Measurements from ENCODE around the gene SLC50A1.
A peak's percentile ranks its signal among the peaks of the same experiment; 100 is the strongest.

The SLC50A1 gene

GRCh38 chr1:155125946-155126555 lies 9.6 kb upstream of the SLC50A1 start:
- no peak overlapping the region for H3K4me3 ChIP-seq (ENCODE audit: low read length)
- TF ChIP-seq ZNF274 (IDR thresholded peaks at IDR 0.05; ENCODE audit: low read depth, low read length) = no peak

- no peak overlapping the region; the same call in 1 of the 2 replicates for H3K4me3 ChIP-seq (ENCODE audit: low read length)
- no peak for TF ChIP-seq ZNF274 (IDR thresholded peaks at IDR 0.05; ENCODE audit: low read depth, low read length)
These were observed 9.0 kb upstream of the SLC50A1 start for GRCh38 chr1:155126556-155127104.

- H3K4me3 ChIP-seq (ENCODE audit: low read length) = peak within 1 kb of the TSS; percentile 34; the same call in 1 of the 2 replicates
- no peak for TF ChIP-seq ZNF274 (IDR thresholded peaks at IDR 0.05; ENCODE audit: low read depth, low read length)
These were observed 8.3 kb upstream of the SLC50A1 start, which contains the start of gene EFNA1 for GRCh38 chr1:155127105-155127966. TSS of gene EFNA1 (plus strand) at chr1:155127876. CDS start at chr1:155127978, 102 bp downstream.

- TF ChIP-seq ZNF274 (IDR thresholded peaks at IDR 0.05; ENCODE audit: low read depth, low read length) = no peak
- H3K4me3 ChIP-seq (ENCODE audit: low read length) = peak overlapping the region; percentile 34; the same call in 1 of the 2 replicates
These were observed 7.5 kb upstream of the SLC50A1 start for GRCh38 chr1:155127967-155128754.

GRCh38 chr1:155128755-155129473 lies 6.7 kb upstream of the SLC50A1 start:
- TF ChIP-seq ZNF274 (IDR thresholded peaks at IDR 0.05; ENCODE audit: low read depth, low read length) = no peak
- H3K4me3 ChIP-seq (ENCODE audit: low read length) = no peak overlapping the region

- TF ChIP-seq ZNF274 (IDR thresholded peaks at IDR 0.05; ENCODE audit: low read depth, low read length) = no peak
- H3K4me3 ChIP-seq (ENCODE audit: low read length) = no peak overlapping the region
These were observed 5.2 kb upstream of the SLC50A1 start for GRCh38 chr1:155130272-155131006.

- no peak overlapping the region for H3K4me3 ChIP-seq (ENCODE audit: low read length)
- no peak for TF ChIP-seq ZNF274 (IDR thresholded peaks at IDR 0.05; ENCODE audit: low read depth, low read length)
These were observed 4.4 kb upstream of the SLC50A1 start for GRCh38 chr1:155131285-155131684.

- no peak for TF ChIP-seq ZNF274 (IDR thresholded peaks at IDR 0.05; ENCODE audit: low read depth, low read length)
- H3K4me3 ChIP-seq (ENCODE audit: low read length) = no peak overlapping the region
These were observed 3.8 kb upstream of the SLC50A1 start for GRCh38 chr1:155131856-155132255.

GRCh38 chr1:155133799-155134281 lies 1.8 kb upstream of the SLC50A1 start:
- TF ChIP-seq ZNF274 (IDR thresholded peaks at IDR 0.05; ENCODE audit: low read depth, low read length) = no peak
- no peak overlapping the region for H3K4me3 ChIP-seq (ENCODE audit: low read length)

- no peak overlapping the region for H3K4me3 ChIP-seq (ENCODE audit: low read length)
These were observed 1.3 kb upstream of the SLC50A1 start for GRCh38 chr1:155134322-155134721.

GRCh38 chr1:155134880-155135414 lies 705 bp upstream of the SLC50A1 start:
- H3K4me3 ChIP-seq (ENCODE audit: low read length) = peak overlapping the region; percentile 88
- TF ChIP-seq ZNF274 (IDR thresholded peaks at IDR 0.05; ENCODE audit: low read depth, low read length) = no peak

More at GRCh38 chr1:155134322-155134721, 1.3 kb upstream of the SLC50A1 start:
- TF ChIP-seq ZNF274 (IDR thresholded peaks at IDR 0.05; ENCODE audit: low read depth, low read length) = no peak

- no peak for TF ChIP-seq ZNF274 (IDR thresholded peaks at IDR 0.05; ENCODE audit: low read depth, low read length)
- H3K4me3 ChIP-seq (ENCODE audit: low read length) = peak overlapping the region; percentile 88; the same call in 1 of the 2 replicates
These were observed 1.1 kb downstream of the SLC50A1 start for GRCh38 chr1:155136748-155137147.
